ENCODE data around the gene CC2D1B. TPM values are rescaled to one million over a fixed set of nuclear protein-coding genes. Genes with fewer than 3 reads are reported as not detected.
A peak's percentile ranks its signal among the peaks of the same experiment; 100 is the strongest.

CC2D1B gene
- total RNA-seq, 1 experiment from 2014 or later, result 26.0 TPM

- ATAC-seq, result peak; percentile 83
Measured at GRCh38 chr1:52404116-52404974, 38.3 kb upstream of the CC2D1B start, which contains the start of the genes ORC1 and PRPF38A. Gene ORC1 (minus strand): TSS chr1:52404423. CDS start chr1:52402223, 2,200 bp downstream. Gene PRPF38A (plus strand): TSS chr1:52404602. CDS start chr1:52404750, 148 bp downstream.

GRCh38 chr1:52403566-52404115, 37.6 kb upstream of the CC2D1B start:
- H3K27ac ChIP-seq (ENCODE audit: low read length), result peak overlapping the region; percentile 76
- H3K4me1 ChIP-seq (ENCODE audit: insufficient read depth, low read length), result peaks cover 35% of the 10 kb centered on the region
- H3K9me2 ChIP-seq (replicated peaks; ENCODE audit: low read length), result no peaks in the 10 kb centered on the region
- H3K9me3 ChIP-seq (ENCODE audit: low read length), result no peaks in the 10 kb centered on the region
- ChIA-PET CTCF (no interaction called here), POLR2A (ENCODE audit: unreplicated experiment) (interaction anchor here (0.8 kb wide), 1 partner anchor 10 kb away, joined by 3 read pairs; no protein-coding TSS in a partner anchor)
- TF ChIP-seq CTCF (conservative IDR thresholded peaks at IDR 0.05; ENCODE audit: low read depth, low read length), result no peak
- TF ChIP-seq EZH2 (IDR thresholded peaks at IDR 0.05; ENCODE audit: low read length, unreplicated experiment), result no peak
- TF ChIP-seq EZH2phosphoT487 (IDR thresholded peaks at IDR 0.05; ENCODE audit: borderline replicate concordance, low read length), result no peak
- peak overlapping the region; percentile 87 for H2AFZ ChIP-seq (ENCODE audit: low read length)
- H3K36me3 ChIP-seq (ENCODE audit: low read depth, low read length), result peaks cover 36% of the 10 kb centered on the region
- peak overlapping the region; percentile 95 for H3K9ac ChIP-seq (ENCODE audit: low read length)
- intact Hi-C loops (cut with micrococcal nuclease), result loop anchor here (1.0 to 10.0 kb wide), 3 partner anchors 37 to 283 kb away; partner anchors contain the start of gene CC2D1B
- TSS peak; percentile 46 for BruUV-seq (replicated peaks)
- DNase-seq (peak; percentile 82), ATAC-seq (peak; percentile 66)
- H3K4me2 ChIP-seq (ENCODE audit: low read length), result peak overlapping the region; percentile 88
- H3F3A ChIP-seq (ENCODE audit: low read length, unreplicated experiment), result no peaks in the 10 kb centered on the region
- no peaks in the 10 kb centered on the region for H3K27me3 ChIP-seq (ENCODE audit: low read length)
- peak overlapping the region; percentile 85 for H3K4me3 ChIP-seq (ENCODE audit: low read length)
- peaks cover 69% of the 10 kb centered on the region for H3K79me2 ChIP-seq (ENCODE audit: low read length)
- no peaks in the 10 kb centered on the region for H4K20me1 ChIP-seq (ENCODE audit: low read length)

More at GRCh38 chr1:52404116-52404974, 38.3 kb upstream of the CC2D1B start, which contains the start of the genes ORC1 and PRPF38A:
- Histone ChIP-seq H3K4me1 (ENCODE audit: insufficient read depth, low read length) (peaks cover 35% of the 10 kb centered on the region), H3K9ac (ENCODE audit: low read length) (peak within 1 kb of the TSS; percentile 95), H3K9me2 (replicated peaks; ENCODE audit: low read length) (no peaks in the 10 kb centered on the region), H4K20me1 (ENCODE audit: low read length) (no peaks in the 10 kb centered on the region), H3K79me2 (ENCODE audit: low read length) (peaks cover 66% of the 10 kb centered on the region), H3K27me3 (ENCODE audit: low read length) (no peaks in the 10 kb centered on the region), H3K27ac (ENCODE audit: low read length) (peak within 1 kb of the TSS; percentile 76), H3K9me3 (ENCODE audit: low read length) (no peaks in the 10 kb centered on the region), H3F3A (ENCODE audit: low read length, unreplicated experiment) (no peaks in the 10 kb centered on the region), H3K36me3 (ENCODE audit: low read depth, low read length) (peaks cover 42% of the 10 kb centered on the region), H3K4me3 (ENCODE audit: low read length) (peak within 1 kb of the TSS; percentile 85), H2AFZ (ENCODE audit: low read length) (peak within 1 kb of the TSS; percentile 87), H3K4me2 (ENCODE audit: low read length) (peak within 1 kb of the TSS; percentile 88)
- ChIA-PET CTCF (no interaction called here), POLR2A (ENCODE audit: unreplicated experiment) (interaction anchor here (0.8 kb wide), 1 partner anchor 9 kb away, joined by 3 read pairs; no protein-coding TSS in a partner anchor)
- peak; percentile 97 for DNase-seq
- TF ChIP-seq CTCF (conservative IDR thresholded peaks at IDR 0.05; ENCODE audit: low read depth, low read length), result peak; percentile 57
- no peak for TF ChIP-seq EZH2 (IDR thresholded peaks at IDR 0.05; ENCODE audit: low read length, unreplicated experiment)
- intact Hi-C loops (cut with micrococcal nuclease), result loop anchor here (1.0 to 10.0 kb wide), 3 partner anchors 38 to 282 kb away; partner anchors contain the start of gene CC2D1B
- TSS peak; percentile 79 for BruUV-seq (replicated peaks)

All from PC-3 (cell line).